AG10803 (cell line): ENCODE results near the gene OXTR.
"Not testable (repeated sequence)": the region's sequence is repeated elsewhere in the genome, so short reads cannot be mapped to it uniquely, and the experiment has no call there.

Experiments
- DNase-seq: peaks from one replicate; pipeline ENCODE4 v3.0.0; 2010; ENCODE audit warnings: low read depth
- H3K4me3 ChIP-seq: 2 replicates; pipeline ENCODE4 v1.5.1; 2011; ENCODE audit warnings: mild to moderate bottlenecking, low read length, control low read depth
- CTCF ChIP-seq: conservative IDR thresholded peaks from 2 replicates; pipeline ENCODE4 v1.5.1; 2011; ENCODE audit warnings: mild to moderate bottlenecking, low read length, control low read depth, inconsistent platforms

The OXTR gene

DNA sequence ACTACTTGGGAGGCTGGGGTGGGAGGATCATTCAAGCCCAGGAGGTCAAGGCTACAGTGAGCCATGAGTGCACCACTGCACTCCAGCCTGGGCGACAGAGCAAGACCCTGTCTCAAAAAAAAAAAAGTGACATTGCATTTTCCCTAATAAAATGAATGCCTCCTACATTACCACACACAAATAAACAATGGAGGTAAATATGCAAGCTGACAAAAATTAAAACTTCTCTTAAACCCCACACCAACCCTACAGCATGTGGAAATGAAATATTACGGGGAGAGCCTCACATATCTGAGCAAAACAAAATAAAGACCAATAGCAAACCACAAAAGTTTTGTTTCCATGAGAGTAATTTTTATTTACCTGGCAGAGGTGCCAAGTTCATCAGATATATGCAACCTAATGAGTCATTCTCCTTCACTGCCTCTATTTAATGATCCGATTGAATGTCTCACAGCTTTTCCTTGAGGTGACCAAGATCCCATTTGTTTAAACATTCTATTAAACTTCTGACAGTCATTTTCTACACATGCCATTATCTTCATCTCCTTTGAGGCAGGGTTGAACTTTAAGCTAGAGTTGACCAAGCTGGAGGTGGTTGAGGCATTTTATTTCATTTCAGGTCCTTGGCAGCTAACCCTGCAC lies 45.2 kb downstream of the OXTR start:
- TF ChIP-seq CTCF: no peak
- no peak overlapping the region for H3K4me3 ChIP-seq
- no peak for DNase-seq

- DNase-seq: no peak
- H3K4me3 ChIP-seq: no peak overlapping the region
- TF ChIP-seq CTCF: no peak
Measured at GRCh38 chr3:8723612-8724011, 45.8 kb downstream of the OXTR start.

DNA sequence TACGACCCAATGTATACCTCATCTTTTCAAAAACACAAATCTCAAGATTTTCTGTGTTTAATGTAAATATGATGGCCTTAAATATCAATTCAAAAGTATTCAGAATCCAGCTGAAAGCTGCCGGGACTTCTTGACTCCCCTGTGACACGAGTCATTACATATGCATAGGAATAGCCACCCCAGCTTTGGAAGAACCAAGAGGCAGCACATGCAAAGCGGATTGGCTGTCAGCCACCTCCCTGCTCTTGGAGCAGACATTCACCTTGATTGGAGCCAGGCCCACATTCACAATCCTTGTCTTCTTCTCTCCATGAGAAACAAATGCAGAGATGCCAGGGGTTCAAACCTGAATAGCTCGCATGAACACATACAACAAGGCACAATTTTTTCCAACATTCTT lies 46.6 kb downstream of the OXTR start:
- H3K4me3 ChIP-seq: no peak overlapping the region
- DNase-seq: no peak
- no peak for TF ChIP-seq CTCF

DNA sequence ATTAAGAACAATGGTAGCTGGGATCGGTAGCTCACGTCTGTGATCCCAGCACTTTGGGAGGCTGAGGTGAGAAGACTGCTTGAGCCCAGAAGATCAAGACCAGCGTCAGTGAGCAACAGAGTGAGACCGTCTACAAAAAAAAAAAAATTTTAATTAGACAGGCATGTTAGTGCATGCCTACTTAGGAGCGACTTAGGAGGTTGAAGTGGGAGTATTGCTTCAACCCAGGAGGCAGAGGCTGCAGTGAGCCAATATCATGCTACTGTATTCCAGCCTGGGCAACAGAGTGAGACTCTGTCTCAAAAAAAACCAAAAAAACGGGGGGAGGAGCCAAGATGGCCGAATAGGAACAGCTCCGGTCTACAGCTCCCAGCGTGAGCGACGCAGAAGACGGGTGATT lies 53.7 kb downstream of the OXTR start:
- not testable (repeated sequence) for H3K4me3 ChIP-seq, DNase-seq

- TF ChIP-seq CTCF: peak; percentile 47
- H3K4me3 ChIP-seq: no peak overlapping the region
- no peak for DNase-seq
Measured at GRCh38 chr3:8713901-8714759, 55.3 kb downstream of the OXTR start.

GRCh38 chr3:8712908-8713255 lies 56.5 kb downstream of the OXTR start:
- H3K4me3 ChIP-seq: no peak overlapping the region
- DNase-seq: peak; percentile 30
- no peak for TF ChIP-seq CTCF

DNA sequence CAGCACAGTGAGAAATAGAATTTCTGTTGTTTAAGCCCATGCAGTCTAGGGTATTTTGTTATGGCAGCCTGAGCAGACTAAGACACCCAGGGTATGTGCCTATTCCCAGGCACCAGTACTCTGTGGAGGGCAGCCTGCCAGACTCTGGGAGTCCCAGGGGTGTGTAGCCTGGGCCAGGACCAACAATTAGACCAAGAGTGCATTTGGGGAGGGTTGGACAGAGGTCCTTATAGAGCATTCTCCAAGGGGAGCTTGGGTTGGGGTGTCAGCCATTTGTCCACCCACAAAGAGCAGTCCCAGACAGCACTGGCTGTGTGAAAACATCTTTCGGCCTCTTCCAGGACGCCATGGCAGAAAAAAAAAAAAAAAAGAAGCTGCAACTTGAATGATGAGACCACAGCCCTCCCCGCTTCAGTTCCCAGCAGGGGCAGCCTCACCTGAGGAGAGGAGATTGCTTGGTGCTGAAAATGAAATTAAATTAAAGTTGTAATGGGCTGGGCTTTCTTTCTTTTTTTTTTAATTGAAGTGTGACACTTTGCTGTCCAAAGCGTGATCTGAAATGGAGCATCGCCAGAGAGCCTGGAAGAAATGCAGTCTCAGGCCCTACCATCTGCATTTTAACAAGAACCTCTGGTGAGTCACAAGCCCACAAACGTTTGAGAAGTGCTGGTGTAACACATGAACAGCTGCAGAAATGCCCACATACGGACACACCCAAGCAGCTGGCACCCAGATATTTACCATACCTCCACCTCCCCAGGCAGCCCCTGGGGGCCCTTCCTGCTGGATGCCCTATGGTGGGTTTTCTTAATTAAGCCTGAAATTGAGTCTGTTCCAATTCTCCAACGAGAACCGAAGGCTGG lies 57.1 kb downstream of the OXTR start:
- no peak for TF ChIP-seq CTCF
- peak overlapping the region; percentile 20 for H3K4me3 ChIP-seq
- peak; percentile 90 for DNase-seq
